DMS79 treated with DMSO at 0.1 percent for 48 hours (cell line): Measurements from ENCODE around the gene TMEM190.

Experiments
- DNase-seq: peaks from one replicate; lab custom pipeline; 2025; lab: John Stamatoyannopoulos, UW

The TMEM190 gene

GRCh38 chr19:55423225-55424005 lies 46.8 kb downstream of the TMEM190 start:
- no peak for DNase-seq

- no peak for DNase-seq
Observed at GRCh38 chr19:55424518-55424917, 47.9 kb downstream of the TMEM190 start.

GRCh38 chr19:55426042-55426441 lies 49.4 kb downstream of the TMEM190 start:
- no peak for DNase-seq
